VCaP (cell line): ENCODE data around the gene HSD11B2.
A peak's percentile ranks its signal among the peaks of the same experiment; 100 is the strongest.

Source experiments
- H3K27ac ChIP-seq: fragments of 450-650 bp; 2 replicates; pipeline ENCODE4 v1.5.1; 2017
- TF ChIP-seq, protein P1 (sequence below): fragments of 450-650 bp; conservative IDR thresholded peaks from 2 replicates; pipeline ENCODE4 v1.5.1; 2017; ENCODE audit warnings: mild to moderate bottlenecking, moderate library complexity

Gene HSD11B2

DNA sequence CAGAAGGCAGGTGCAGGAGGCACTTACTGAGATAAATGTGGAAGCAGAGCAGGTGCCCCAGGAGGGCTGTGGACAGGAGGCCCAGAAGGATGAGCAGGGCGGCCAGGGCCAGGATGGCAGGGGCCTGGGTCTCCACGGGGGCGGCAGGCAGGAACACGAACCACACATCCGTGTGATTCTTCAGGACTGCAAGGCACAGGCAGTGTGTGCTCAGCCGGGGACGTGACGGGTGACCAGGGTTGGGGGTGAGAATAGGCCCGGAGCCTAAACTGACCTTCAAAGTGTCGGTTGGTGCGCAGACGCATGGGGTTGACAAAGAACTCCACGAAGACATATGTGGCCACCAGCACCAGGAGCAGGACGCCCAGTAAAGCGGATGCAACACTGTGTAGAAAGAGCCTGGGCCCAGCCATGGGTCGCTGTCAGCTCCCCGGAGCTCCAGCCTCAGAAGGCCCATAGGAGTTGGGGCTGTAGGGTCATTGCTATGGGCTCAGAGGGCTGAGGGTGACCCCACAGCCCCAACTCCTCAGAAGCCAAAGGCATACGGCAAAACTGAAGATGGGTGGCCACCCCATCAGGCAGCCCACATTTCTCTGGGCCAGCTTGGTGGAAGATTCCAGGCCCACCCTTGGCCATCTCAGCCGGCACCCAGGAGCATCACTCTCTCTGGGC is 32.2 kb upstream of the HSD11B2 start:
- H3K27ac ChIP-seq: no peak overlapping the region
- TF ChIP-seq, protein P1, sequence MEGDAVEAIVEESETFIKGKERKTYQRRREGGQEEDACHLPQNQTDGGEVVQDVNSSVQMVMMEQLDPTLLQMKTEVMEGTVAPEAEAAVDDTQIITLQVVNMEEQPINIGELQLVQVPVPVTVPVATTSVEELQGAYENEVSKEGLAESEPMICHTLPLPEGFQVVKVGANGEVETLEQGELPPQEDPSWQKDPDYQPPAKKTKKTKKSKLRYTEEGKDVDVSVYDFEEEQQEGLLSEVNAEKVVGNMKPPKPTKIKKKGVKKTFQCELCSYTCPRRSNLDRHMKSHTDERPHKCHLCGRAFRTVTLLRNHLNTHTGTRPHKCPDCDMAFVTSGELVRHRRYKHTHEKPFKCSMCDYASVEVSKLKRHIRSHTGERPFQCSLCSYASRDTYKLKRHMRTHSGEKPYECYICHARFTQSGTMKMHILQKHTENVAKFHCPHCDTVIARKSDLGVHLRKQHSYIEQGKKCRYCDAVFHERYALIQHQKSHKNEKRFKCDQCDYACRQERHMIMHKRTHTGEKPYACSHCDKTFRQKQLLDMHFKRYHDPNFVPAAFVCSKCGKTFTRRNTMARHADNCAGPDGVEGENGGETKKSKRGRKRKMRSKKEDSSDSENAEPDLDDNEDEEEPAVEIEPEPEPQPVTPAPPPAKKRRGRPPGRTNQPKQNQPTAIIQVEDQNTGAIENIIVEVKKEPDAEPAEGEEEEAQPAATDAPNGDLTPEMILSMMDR: no peak

DNA sequence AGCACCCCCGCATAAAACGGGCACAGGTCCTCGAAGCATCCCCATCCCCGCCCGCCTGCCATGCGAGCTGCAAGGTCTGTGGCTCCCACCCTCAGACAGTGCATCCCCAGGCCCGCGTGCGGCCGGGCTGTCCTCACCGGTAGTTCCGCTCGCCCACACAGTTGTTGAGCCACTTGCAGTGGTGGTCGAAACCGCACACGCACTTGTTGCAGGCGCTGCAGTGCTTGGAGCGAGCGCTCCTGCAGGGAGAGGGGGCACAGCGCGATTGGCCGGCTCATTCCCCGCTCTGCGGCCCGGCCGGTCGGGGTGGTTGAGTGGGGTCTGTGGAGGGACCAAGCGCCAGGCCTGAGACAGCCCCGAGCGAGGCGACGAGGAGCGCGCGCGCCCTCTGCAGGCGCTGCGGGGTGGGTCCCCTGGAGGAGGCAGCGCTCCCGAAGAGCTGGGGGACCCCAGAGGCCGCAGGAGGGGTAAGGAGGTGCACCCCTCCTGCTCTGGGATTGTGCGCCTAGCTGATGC is 31.6 kb upstream of the HSD11B2 start:
- TF ChIP-seq, protein P1: no peak

DNA sequence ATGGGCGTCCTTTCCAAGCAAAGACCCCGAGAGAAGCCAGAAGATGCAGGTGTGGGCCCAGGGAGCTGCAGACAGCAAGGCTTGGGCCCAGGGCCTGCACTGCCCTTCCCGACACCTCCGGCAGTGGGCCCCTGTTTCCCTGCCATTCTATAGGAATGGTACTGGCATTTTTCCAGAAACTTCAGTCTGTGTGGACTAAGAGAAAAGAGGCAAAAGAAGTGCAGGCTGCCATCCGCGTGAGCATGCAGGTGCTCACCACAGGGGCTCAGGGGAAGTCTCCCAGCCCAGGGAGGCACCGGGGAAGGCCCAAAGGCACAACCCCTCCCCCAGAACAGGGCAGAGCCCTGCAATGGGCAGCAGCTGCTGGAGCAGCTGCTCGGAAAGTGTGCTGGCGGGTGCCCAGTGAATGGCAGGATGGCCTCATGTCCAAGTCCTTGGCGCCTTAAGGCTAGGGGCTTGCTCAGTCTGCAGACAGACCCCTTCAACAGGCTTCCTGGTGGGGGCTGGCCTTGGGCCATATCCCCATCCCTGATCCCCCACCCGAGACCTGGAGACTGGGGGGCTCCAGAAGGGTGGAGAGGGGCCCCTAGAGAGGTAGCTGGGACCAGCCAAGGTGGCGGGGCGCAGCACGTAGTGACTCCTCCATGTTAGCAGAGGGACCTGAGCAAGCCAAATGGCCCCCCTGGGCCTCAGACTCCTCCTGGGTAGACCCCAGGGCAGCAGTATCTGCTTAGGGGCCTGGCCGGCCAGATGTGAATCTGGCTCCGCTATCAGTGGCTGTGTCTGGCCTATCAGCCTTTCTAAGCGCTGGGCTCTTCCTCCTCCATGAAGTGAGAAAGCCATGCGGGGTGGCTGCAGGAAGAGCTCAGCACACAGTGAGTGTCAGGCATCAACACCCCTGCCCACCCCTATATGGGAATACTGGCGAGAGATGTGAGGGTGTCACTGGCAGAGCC is 30.9 kb upstream of the HSD11B2 start:
- no peak overlapping the region for H3K27ac ChIP-seq
- TF ChIP-seq, protein P1: no peak

More for the DNA sequence above, 31.6 kb upstream of the HSD11B2 start:
- no peak overlapping the region for H3K27ac ChIP-seq

DNA sequence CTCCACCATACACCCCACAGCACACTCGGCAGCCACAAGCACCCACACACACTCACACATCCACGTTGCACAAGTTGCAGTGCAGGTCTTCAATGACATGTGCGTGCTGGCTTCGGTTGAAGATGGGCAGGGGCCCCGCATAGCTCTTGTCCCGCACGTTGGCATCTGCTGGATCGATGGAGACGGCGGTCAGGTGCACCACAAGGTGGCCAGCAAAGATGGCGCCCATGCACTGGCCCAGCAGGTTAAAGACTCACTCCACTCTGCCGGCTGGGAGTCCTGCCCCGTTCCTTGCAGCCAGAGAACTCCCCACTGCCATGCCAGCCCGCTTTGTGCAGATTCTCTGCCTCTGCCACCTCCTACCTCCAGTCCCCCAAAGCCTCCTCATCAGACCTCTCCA is 30.0 kb upstream of the HSD11B2 start:
- TF ChIP-seq, protein P1: no peak
- H3K27ac ChIP-seq: no peak overlapping the region

DNA sequence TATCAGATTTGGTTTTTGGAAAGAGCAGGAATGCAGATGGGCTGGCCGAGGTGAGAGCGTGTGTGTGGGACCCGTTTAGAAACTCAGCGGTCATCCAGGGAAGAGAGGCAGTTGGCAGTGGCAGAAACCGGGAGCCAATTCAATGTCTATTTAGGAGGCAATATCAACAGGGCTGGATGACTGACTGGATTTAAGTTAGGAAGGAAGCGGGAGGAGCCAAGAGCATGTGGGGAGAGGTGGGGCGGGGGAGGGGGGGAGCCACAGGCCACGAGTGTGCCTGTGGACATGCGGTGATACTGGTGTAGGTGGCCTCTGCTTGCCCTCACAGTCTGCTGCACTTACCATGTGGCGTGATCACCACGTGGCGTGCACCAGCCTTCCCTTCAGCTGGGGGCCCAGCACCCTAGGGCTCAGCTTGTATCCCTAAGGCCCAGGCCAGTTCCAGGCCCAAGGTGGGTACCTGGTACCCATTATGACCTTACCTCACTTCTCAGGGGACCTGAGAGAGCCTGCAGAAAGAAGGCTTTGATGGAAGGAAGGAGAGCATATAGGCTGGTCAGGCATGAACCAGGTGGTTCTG is 26.9 kb upstream of the HSD11B2 start:
- TF ChIP-seq, protein P1: no peak
- H3K27ac ChIP-seq: peak overlapping the region; percentile 66

DNA sequence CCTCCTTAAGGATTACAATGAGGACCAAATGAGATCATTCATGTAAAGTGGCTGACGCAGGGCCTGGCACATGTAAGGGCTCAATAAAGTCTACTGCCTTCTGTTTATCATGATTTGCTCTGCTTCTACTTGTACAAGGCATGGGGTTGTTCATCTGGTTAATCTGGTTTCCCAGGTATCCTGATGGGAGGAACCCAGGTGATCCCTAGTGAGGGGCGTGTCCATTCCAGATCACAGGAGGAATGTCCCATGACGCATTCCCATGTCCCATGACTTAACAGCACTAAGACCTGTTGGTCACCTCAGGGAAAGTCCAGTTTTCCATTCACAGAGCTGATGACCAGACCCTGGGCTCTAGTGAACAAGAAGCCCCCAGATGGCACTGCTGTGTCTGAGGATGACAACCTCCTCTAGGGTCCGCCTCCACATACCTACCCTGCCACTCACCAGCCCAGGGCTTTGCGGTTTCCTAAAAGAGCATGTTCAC is 26.1 kb upstream of the HSD11B2 start:
- peak overlapping the region; percentile 66 for H3K27ac ChIP-seq
- TF ChIP-seq, protein P1: no peak

DNA sequence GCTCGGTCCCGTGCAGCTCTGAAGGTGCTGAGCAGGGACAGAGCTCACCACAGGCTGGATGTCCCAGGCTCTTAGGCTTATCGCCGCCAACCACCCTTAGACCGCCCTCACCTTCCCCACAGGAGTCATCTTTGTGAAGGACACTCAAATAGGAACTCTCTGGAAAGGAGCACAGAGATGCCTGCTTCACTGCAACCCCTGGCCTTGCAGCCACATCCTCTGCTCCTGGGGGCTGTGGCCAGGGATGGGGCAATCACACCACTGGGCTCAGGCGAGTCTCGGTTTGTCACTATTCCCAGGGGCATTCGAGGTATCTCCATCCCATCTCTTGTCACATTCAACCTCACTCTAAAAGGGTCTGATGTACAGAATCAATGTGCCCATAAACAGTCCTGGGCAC is 25.6 kb upstream of the HSD11B2 start:
- peak overlapping the region; percentile 66 for H3K27ac ChIP-seq
- TF ChIP-seq, protein P1: no peak
